GM10248 (cell line): ENCODE results near the gene LPCAT1.
A peak's percentile ranks its signal among the peaks of the same experiment; 100 is the strongest.

Experiments used
- CTCF ChIA-PET: fragments of 300-600 bp; sonication (Branson Sonifier 250); formaldehyde crosslinking; extraction: SDS; loops from one replicate; lab custom pipeline; 2021; ENCODE audit warnings: antibody characterized with exemption; lab: Yijun Ruan, JAX
- POLR2A ChIA-PET: fragments of 350-650 bp; sonication (Branson Sonifier 250); formaldehyde crosslinking; extraction: SDS; loops from one replicate; lab custom pipeline; 2020; ENCODE audit warnings: antibody characterized with exemption; lab: Yijun Ruan, JAX
- DNase-seq: peaks from one replicate; pipeline ENCODE4 v3.0.0; 2012; ENCODE audit errors: extremely low spot score
- TF ChIP-seq, protein P1 (sequence below): IDR thresholded peaks from 2 replicates; pipeline ENCODE4 v1.5.1; 2012; ENCODE audit warnings: mild to moderate bottlenecking, low read depth; ENCODE audit errors: extremely low read depth, missing control alignments, control extremely low read depth

LPCAT1 gene

DNA sequence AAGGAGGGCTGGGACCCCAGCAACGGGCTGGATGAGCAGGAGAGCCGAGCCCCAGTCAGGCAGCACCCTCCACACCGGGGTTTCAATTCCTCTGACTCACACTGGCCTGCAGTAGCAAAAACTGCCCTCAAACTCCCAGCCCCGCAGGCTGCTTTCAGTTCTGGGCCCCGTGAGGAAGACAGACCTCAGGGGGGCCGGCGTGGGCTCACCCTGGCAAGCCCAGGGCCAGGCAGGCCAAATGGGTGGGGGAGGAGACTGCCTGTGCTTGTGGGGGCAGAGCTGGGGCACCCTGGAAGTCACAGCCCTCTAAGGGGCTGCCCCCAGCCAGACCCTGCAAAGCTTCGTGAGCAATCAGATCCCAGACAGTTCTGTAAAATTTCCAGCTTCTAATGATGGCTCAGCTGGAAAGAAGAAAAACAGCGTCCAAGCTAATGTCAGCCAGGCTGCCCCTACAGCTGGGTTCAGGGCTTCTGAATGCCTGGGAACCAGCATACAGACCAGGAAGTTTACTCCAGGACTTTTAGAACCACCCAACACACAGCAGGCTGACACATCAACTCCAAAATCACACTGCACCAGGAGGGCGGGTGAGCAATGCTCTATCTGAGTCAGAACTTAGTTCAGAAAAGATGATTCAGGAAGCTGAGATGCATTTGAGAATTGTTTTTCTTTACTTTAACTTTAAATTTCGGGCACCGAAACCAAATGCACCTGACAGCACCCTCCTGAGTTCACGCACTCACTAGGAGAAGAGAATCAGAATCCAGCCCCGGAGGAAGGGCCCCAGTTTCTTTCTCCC lies 34.7 kb downstream of the LPCAT1 start:
- DNase-seq = peak; percentile 79
- CTCF ChIA-PET = interaction anchor here (0.8 to 2.4 kb wide), 7 partner anchors 9 to 1057 kb away, joined by 3 to 15 read pairs (median 3); no protein-coding TSS in a partner anchor
- POLR2A ChIA-PET = interaction anchor here (1.3 to 2.1 kb wide), 4 partner anchors 8 to 14 kb away, joined by 5 to 14 read pairs (median 8); no protein-coding TSS in a partner anchor
- TF ChIP-seq, protein P1, sequence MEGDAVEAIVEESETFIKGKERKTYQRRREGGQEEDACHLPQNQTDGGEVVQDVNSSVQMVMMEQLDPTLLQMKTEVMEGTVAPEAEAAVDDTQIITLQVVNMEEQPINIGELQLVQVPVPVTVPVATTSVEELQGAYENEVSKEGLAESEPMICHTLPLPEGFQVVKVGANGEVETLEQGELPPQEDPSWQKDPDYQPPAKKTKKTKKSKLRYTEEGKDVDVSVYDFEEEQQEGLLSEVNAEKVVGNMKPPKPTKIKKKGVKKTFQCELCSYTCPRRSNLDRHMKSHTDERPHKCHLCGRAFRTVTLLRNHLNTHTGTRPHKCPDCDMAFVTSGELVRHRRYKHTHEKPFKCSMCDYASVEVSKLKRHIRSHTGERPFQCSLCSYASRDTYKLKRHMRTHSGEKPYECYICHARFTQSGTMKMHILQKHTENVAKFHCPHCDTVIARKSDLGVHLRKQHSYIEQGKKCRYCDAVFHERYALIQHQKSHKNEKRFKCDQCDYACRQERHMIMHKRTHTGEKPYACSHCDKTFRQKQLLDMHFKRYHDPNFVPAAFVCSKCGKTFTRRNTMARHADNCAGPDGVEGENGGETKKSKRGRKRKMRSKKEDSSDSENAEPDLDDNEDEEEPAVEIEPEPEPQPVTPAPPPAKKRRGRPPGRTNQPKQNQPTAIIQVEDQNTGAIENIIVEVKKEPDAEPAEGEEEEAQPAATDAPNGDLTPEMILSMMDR = no peak

DNA sequence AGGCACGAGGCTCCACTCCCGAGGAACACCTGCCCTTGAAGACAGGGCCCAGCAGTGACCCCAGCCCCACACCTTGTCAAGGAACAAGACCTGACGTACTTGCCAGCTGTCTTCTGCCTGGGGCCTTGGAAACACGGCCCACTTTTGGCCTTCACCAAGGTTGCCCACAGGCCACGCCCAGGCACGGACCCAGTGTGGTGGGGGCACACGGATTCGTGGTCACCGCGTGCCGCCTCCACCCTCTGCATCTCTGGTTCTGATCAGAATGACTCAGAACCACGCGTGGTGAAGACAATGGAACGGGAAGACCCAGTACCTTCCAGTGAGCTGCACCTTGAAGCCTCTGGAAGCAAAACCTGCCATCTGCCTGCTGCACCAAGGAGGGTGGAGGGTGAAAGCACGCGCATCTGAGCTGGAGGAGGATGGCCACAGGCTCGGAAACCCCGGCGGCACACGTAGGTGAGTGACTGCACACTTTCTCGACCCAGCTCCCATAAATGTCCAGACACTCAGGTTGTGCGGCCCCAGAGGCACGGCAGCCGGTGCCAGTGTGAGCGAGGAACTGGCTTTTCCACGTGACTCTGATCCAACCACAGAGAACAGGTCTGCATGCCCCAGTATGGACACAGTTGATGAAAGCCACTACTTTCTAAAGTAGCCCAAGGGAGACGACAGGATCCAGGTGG lies 36.5 kb downstream of the LPCAT1 start:
- no peak for DNase-seq
- ChIA-PET POLR2A (interaction anchor here (4.0 kb wide), 1 partner anchor 16 kb away, joined by 29 read pairs; no protein-coding TSS in a partner anchor), CTCF (interaction anchor here (1.2 kb wide), 1 partner anchor 13 kb away, joined by 4 read pairs; no protein-coding TSS in a partner anchor)
- TF ChIP-seq, protein P1 = no peak

GRCh38 chr5:1486271-1486670 lies 37.5 kb downstream of the LPCAT1 start:
- DNase-seq = no peak
- ChIA-PET POLR2A (interaction anchor here (1.8 to 4.0 kb wide), 2 partner anchors 13 to 16 kb away, joined by 11 to 29 read pairs; no protein-coding TSS in a partner anchor), CTCF (interaction anchor here (0.6 to 4.6 kb wide), 5 partner anchors 10 to 159 kb away, joined by 3 to 12 read pairs (median 3); no protein-coding TSS in a partner anchor)
- TF ChIP-seq, protein P1 = no peak

DNA sequence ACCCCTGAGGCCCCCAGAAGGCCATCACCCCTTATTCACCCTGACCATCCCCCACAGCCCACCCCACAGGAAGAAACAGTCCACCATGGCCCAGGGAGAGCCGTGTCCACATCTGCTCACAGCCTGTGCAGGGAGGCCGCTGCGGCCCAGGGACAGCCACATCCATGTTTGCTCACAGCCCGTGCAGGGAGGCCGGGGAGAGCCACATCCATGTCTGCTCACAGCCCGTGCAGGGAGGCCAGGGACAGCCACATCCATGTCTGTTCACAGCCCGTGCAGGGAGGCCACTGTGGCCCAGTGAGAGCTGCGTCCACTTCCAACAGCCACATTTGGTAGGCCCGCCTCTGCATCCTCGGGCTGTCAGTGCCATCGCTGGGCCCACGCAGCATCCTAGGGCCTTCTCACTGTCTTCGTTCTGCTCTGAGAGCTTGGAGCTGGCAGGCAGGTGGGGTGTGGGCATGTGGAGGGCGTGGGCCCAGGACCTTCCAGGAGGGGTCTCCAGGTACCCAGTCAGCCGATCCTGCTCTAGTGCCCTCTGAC lies 38.1 kb downstream of the LPCAT1 start:
- DNase-seq = no peak
- CTCF ChIA-PET = interaction anchor here (1.3 to 4.6 kb wide), 6 partner anchors 15 to 159 kb away, joined by 3 to 14 read pairs (median 4); no protein-coding TSS in a partner anchor
- TF ChIP-seq, protein P1 = no peak
- POLR2A ChIA-PET = interaction anchor here (1.8 to 4.0 kb wide), 3 partner anchors 13 to 17 kb away, joined by 4 to 29 read pairs (median 11); no protein-coding TSS in a partner anchor

GRCh38 chr5:1484730-1485578 lies 38.8 kb downstream of the LPCAT1 start:
- TF ChIP-seq, protein P1 = no peak
- peak; percentile 86 for DNase-seq
- CTCF ChIA-PET = interaction anchor here (0.8 to 4.6 kb wide), 11 partner anchors 8 to 160 kb away, joined by 3 to 14 read pairs (median 3); no protein-coding TSS in a partner anchor
- POLR2A ChIA-PET = interaction anchor here (0.9 to 4.0 kb wide), 5 partner anchors 12 to 37 kb away, joined by 3 to 29 read pairs (median 4); no protein-coding TSS in a partner anchor
